Measurements from ENCODE around the gene ZNF727.
"Not testable (repeated sequence)": the region's sequence is repeated elsewhere in the genome, so short reads cannot be mapped to it uniquely, and the experiment has no call there.

Gene ZNF727

GRCh38 chr7:64045301-64046040 lies at the start of gene ZNF727:
Gene ZNF727 (plus strand): TSS chr7:64045434. CDS start chr7:64045622, 188 bp downstream.
- in situ Hi-C loops (cut with MboI; ENCODE audit: low sequenced_read_pairs): no loop called here

GRCh38 chr7:63998549-63998948 lies 46.7 kb upstream of the ZNF727 start, which contains the start of gene ZNF722:
Gene ZNF722 (plus strand): TSS chr7:63998849. CDS start chr7:63998962, 113 bp downstream.
- in situ Hi-C loops (cut with MboI; ENCODE audit: low sequenced_read_pairs): no loop called here

- in situ Hi-C loops (cut with MboI; ENCODE audit: low sequenced_read_pairs): not testable (repeated sequence)
Measured at GRCh38 chr7:64015496-64015895, 29.7 kb upstream of the ZNF727 start.

GRCh38 chr7:64035388-64035787 lies 9.8 kb upstream of the ZNF727 start:
- in situ Hi-C loops (cut with MboI; ENCODE audit: low sequenced_read_pairs): no loop called here

- in situ Hi-C loops (cut with MboI; ENCODE audit: low sequenced_read_pairs): no loop called here
Measured at GRCh38 chr7:64037095-64037494, 8.1 kb upstream of the ZNF727 start.

GRCh38 chr7:64046041-64046389 lies 781 bp downstream of the ZNF727 start:
- in situ Hi-C loops (cut with MboI; ENCODE audit: low sequenced_read_pairs): no loop called here

- in situ Hi-C loops (cut with MboI; ENCODE audit: low sequenced_read_pairs): not testable (repeated sequence)
Measured at GRCh38 chr7:64077837-64078698, 32.8 kb downstream of the ZNF727 start.

GRCh38 chr7:64078699-64078994 lies 33.4 kb downstream of the ZNF727 start:
- in situ Hi-C loops (cut with MboI; ENCODE audit: low sequenced_read_pairs): no loop called here

GRCh38 chr7:64087501-64087900 lies 42.3 kb downstream of the ZNF727 start:
- in situ Hi-C loops (cut with MboI; ENCODE audit: low sequenced_read_pairs): no loop called here

GRCh38 chr7:64088863-64089262 lies 43.6 kb downstream of the ZNF727 start:
- in situ Hi-C loops (cut with MboI; ENCODE audit: low sequenced_read_pairs): not testable (repeated sequence)

Measured in HL-60/S4 (cell line).